GM19395 (cell line): ENCODE results near the gene SERPINA9.
"Not testable (repeated sequence)": the region's sequence is repeated elsewhere in the genome, so short reads cannot be mapped to it uniquely, and the experiment has no call there.

Experiments used
- ATAC-seq: cut with Tn5 transposase; IDR thresholded peaks from one replicate; pipeline ENCODE4 v1.9.1; 2021; ENCODE audit warnings: mild to moderate bottlenecking, moderate library complexity; ENCODE audit not compliant: unreplicated experiment

Gene SERPINA9

DNA sequence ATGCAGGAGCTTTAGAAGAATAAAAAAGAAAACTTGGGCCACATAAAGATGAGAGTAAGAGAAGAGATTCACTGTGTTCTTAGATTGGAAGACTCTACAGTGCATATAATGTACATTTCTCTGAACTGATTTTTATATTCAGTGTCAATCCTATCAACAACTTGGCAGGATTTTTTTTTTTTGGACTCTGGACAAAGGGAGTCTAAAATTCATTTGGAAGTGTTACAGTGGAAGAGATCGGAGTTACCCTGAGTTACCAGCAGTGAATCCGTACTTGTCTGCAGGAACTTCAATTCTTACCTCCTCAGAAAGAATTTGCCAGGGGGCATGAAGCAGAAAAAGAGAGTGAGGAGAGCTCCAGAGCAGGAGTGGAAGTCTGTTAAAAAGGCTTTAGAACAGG is 47.4 kb downstream of the SERPINA9 start:
- ATAC-seq = no peak

DNA sequence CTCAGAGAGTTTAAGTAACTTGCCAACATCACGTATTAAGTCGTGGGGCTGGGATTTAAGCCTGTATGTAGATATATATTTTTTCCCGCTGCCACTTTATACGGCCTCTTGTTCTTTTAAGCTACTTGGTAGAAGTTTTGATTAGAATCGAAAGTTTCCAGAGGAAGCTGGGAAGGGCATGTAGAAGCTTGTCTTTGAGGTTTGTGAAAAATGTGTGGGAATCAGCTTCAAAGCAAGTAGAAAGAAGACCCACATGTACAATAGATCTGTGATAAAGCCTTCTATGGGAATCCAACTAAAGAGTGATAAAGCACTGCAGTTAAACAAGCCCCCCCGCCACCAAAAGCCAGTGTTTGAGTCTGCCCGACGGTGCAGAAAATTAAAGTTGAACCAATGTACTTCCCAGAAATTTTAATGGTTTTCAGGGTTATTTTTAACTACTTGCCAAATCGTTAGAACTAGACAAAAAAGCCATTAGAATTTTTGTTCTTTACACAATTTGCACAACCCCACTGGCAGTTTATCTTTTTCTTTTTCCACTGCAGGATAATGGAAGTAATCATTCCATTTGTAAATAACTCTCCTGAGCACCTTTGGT is 48.9 kb downstream of the SERPINA9 start:
- ATAC-seq = no peak

DNA sequence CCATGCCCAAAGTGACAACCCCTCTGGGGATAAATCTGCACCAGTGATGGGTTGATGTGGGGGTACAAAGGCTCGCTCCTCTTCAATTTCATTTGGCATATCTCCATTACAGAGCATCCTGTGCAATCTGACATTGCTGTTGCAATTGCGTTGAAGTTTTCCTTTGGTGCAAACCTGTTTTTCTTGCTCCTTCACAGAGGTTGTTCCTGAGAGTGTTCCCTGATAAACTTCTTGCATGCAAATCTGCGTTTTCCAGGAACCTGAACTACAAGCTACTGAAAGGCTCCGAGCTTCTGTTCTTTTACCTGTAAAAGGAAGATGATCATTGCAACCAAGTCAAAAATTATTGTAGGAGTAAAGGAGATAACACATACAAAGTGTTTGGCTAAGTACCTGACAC is 49.5 kb downstream of the SERPINA9 start:
- no peak for ATAC-seq

DNA sequence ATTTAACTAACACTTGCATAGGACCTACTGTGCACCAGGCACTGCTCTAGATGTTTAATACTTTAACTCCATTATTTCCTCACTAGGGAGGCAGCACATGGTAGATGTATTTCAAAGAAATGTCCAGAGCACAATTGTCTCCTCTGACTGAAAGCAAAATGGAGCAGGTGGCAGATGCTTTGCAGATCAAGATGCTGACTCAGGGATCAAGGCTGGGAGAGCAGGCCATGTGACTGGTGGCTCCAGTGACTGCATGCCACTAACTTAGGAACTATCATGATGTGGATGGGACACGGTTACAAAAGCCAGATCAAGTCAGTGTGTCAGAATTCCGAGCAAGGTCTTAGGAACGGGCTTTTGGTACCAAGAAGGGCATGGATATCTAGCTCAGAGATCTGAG is 51.6 kb downstream of the SERPINA9 start:
- no peak for ATAC-seq

DNA sequence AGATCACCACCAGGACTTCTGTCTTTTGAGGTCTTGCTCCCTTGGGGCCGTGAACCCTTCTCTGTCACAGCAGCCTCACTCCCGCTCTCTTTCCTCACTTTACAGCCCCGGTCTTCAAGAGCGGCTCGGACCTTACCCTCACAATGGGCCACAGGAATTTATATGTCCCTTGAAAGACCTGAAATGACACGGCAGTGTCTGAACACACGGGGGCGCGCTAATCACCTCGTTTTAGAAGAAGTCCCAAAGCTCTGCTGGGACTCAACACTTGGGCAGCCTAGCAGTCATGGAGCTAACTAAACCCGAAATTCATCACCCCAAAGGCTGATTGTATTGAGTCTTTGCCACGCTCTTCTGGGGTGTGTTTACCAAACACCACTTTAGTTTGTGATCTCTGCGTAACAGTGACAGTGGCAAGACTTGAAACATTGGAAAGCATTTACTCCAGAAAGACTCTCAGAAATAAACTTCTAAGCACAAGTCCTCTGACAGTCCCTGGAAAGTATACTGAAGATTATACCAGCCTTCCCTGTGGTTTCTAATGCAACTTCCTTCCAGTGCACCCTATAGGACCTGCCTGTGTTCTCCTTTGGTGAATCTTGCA is 52.4 kb downstream of the SERPINA9 start:
- no peak for ATAC-seq

DNA sequence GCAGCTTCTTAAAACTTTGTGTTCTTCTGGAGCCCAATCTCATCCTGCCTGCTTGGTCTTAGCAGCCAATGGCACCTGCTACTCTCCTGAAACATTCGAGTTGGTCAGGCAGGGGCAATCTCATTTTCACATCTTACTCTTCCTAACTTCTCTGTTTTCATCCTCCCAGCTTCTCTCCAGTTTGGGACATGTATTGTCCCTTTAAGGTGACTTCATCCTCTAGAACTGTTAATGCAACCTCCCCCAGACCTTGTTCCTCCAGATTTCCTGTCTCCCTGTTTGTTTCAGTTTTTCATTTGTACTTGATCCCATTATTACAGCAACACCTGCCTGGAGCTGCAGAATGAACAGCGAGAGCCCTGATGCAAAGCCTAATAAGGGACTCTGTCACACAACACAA is 54.7 kb downstream of the SERPINA9 start:
- ATAC-seq = no peak

DNA sequence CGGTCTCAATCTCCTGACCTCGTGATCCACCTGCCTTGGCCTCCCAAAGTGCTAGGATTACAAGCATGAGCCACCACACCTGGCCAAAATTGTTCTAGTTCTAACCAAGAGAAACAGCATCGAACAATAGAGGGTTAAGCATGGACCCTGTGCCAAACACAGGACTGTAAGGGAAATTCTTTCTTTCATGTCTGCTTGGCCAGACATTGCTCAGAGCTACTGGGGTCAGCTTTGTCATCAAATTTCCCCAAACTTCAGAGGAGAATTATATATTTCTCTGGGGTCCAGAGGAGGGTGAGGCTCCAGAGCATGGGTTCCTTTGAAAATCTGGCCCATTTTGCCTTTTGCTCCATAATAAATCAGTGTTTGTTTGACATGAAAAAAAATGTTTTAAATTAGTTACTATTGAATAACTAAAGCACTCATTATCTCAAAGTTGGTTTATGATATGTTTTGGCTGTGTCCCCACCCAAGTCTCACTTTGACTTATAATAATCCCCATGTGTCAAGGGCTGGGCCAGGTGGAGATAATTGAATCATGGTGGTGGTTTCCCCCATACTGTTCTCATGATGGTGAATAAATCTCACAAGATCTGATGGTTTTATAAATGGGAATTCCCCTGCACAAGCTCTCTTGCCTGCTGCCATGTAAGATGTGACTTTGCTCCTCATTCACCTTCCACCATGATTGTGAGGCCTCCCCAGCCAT is 58.3 kb downstream of the SERPINA9 start:
- ATAC-seq = not testable (repeated sequence)
